Right renal pelvis (tissue), 4 donors: ENCODE data around the gene CANT1. TPM values are rescaled to one million over a fixed set of nuclear protein-coding genes. Genes with fewer than 3 reads are reported as not detected.

ENCODE experiments used
- DNase-seq, 4 donors: peaks; one replicate each; pipeline ENCODE4 v3.0.0-alpha.2; 2013; ENCODE audit warnings: low read depth in 4 of 4, low spot score in 3 of 4, missing footprints in 1 of 4
- polyA plus RNA-seq, 4 donors: library from polyadenylated mRNA; unstranded; fragments of 120-200 nt; gene quantifications; one replicate each; pipeline ENCODE4 v1.2.1, GENCODE V29; 2013; ENCODE audit not compliant: insufficient read length in 4 of 4

Gene CANT1
- polyA plus RNA-seq, 4 donors: 44.6 to 55.8 (median 49.6) TPM

GRCh38 chr17:78944956-78945355 lies 64.6 kb downstream of the CANT1 start:
- no peak for DNase-seq

GRCh38 chr17:78944026-78944425 lies 65.5 kb downstream of the CANT1 start:
- no peak for DNase-seq

Other genes with a start within 250 kb of the CANT1 start
- gene CYTH1, start 227.5 kb downstream of the CANT1 start, polyA plus RNA-seq: 10 to 100 TPM; 22.6 to 26.7 (median 25.4) TPM
- 10 to 100 TPM; 37.8 to 48.7 (median 42.0) TPM for gene USP36, start 168.9 kb downstream of the CANT1 start, polyA plus RNA-seq
- gene CEP295NL, start 106.6 kb downstream of the CANT1 start, polyA plus RNA-seq: under 1 TPM in 2 of 4 donors, not detected in 2; 0.10 to 0.13 TPM
- 100 to 1,000 TPM; 166 to 194 (median 183) TPM for gene TIMP2, start 84.4 kb downstream of the CANT1 start, polyA plus RNA-seq
- gene LGALS3BP, start 29.8 kb downstream of the CANT1 start, polyA plus RNA-seq: 100 to 1,000 TPM; 114 to 156 (median 136) TPM
- gene C1QTNF1, start 14.4 kb upstream of the CANT1 start, polyA plus RNA-seq: 1 to 10 TPM; 2.0 to 3.2 (median 2.7) TPM
- gene ENGASE, start 65.1 kb upstream of the CANT1 start, polyA plus RNA-seq: 10 to 100 TPM in 3 of 4 donors, 1 to 10 TPM in 1; 9.6 to 28.7 (median 21.2) TPM